Vagina (tissue), 2 donors: ENCODE measurements around the gene MYBPHL.

Experiments
- CTCF ChIP-seq, 3 experiments: fragments of 450-650 bp in 2 of 3; fragments of 200-600 bp in 1 of 3; sonication (generic) in 1 of 3; IDR thresholded peaks; one replicate each; pipeline ENCODE4 v1.5.1; 2017 to 2019; ENCODE audit warnings: antibody characterized with exemption in 3 of 3, mild to moderate bottlenecking in 2 of 3, moderate library complexity in 2 of 3
- POLR2AphosphoS5 ChIP-seq, 2 donors: sonication (generic); formaldehyde crosslinking; IDR thresholded peaks; one replicate each; pipeline ENCODE4 v1.9.0; 2017; ENCODE audit warnings: antibody characterized with exemption in 2 of 2, mild to moderate bottlenecking in 2 of 2, low read depth in 1 of 2; ENCODE audit not compliant: insufficient read depth in 1 of 2

DNA sequence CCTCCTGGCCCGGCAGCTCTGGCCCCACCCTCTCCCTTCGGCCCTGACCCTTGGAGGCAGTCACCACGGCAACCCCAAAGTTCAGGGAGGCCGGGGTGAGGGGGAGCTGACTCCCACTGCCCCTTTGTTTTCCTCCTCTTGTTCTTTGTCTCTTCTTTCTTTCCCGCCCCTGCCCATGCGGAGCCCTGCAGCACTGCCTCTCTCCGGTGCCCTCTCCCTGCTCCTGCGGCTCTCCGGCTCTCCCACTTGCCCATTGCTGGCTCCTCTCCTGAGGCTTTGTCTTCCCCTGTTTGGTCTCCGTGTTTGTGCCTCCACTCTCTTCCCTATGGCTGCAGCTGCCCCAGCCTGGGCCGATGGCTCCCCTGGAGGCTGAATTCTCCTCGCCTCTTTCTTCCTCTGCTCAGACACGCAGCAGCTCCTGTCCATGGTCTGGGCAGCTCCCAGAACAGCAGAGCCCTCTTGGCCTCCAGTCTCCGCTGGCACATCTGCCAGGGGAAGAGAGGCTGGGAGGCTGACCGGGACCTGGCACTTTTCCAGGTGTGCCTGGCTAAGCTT, 51.6 kb downstream of the MYBPHL start:
- TF ChIP-seq CTCF (IDR thresholded peaks at IDR 0.05) (no peak), POLR2AphosphoS5 (IDR thresholded peaks at IDR 0.05; ENCODE audit: insufficient read depth in 1 of 2, low read depth in 1 of 2) (no peak)
